ENCODE results near the gene SPON1. TPM values are rescaled to one million over a fixed set of nuclear protein-coding genes. Genes with fewer than 3 reads are reported as not detected.

SPON1 gene
- total RNA-seq, 1 experiment from 2014 or later, result 0.10 TPM

GRCh38 chr11:14240221-14240620 is 277.7 kb downstream of the SPON1 start:
- ChIA-PET CTCF (interaction anchor here (0.6 kb wide), 1 partner anchor 215 kb away, joined by 3 read pairs; no protein-coding TSS in a partner anchor), POLR2A (no interaction called here)
- TF ChIP-seq REST (IDR thresholded peaks at IDR 0.05; ENCODE audit: insufficient read depth in 1 of 2, low read depth in 2 of 2, low read length in 1 of 2), result no peak
- TF ChIP-seq CTCF (IDR thresholded peaks at IDR 0.05), result no peak
- TF ChIP-seq TCF7L2 (IDR thresholded peaks at IDR 0.05; ENCODE audit: low read depth, low read length), result no peak
- TF ChIP-seq SIN3A (IDR thresholded peaks at IDR 0.05; ENCODE audit: borderline replicate concordance, insufficient read depth, low read depth, low read length), result no peak
- TF ChIP-seq POLR2AphosphoS5 (IDR thresholded peaks at IDR 0.05; ENCODE audit: low read depth, low read length), result no peak
- Histone ChIP-seq H3K4me1 (ENCODE audit: control insufficient read depth, insufficient read depth, low read length) (no peaks in the 10 kb centered on the region), H3K36me3 (ENCODE audit: control insufficient read depth, insufficient read depth, low read length) (no peaks in the 10 kb centered on the region), H3K4me3 (ENCODE audit: low read depth in 2 of 2, low read length in 2 of 2) (no peak overlapping the region), H3K27ac (ENCODE audit: low read length) (no peak overlapping the region), H3K27me3 (ENCODE audit: control insufficient read depth, insufficient read depth, low read length) (peaks cover 28% of the 10 kb centered on the region), H3K9me3 (ENCODE audit: control insufficient read depth, insufficient read depth, low read depth, low read length) (no peaks in the 10 kb centered on the region)
- no peak for ATAC-seq
- no peak for DNase-seq (ENCODE audit: low read depth, low spot score)
- BruUV-seq (replicated peaks), result no TSS peak
- in situ Hi-C loops (cut with HindIII; ENCODE audit: low pct_unique_long_range_greater_than_20kb, low sequenced_read_pairs) (loop anchor here (25.0 kb wide), 1 partner anchor 278 kb away; the partner anchor contains the start of gene SPON1), intact Hi-C loops (cut with micrococcal nuclease; ENCODE audit: unreplicated experiment) (no loop called here)

GRCh38 chr11:14240951-14241350 is 278.4 kb downstream of the SPON1 start:
- Histone ChIP-seq H3K36me3 (ENCODE audit: control insufficient read depth, insufficient read depth, low read length) (no peaks in the 10 kb centered on the region), H3K9me3 (ENCODE audit: control insufficient read depth, insufficient read depth, low read depth, low read length) (no peaks in the 10 kb centered on the region), H3K4me1 (ENCODE audit: control insufficient read depth, insufficient read depth, low read length) (no peaks in the 10 kb centered on the region), H3K4me3 (ENCODE audit: low read depth in 2 of 2, low read length in 2 of 2) (no peak overlapping the region), H3K27me3 (ENCODE audit: control insufficient read depth, insufficient read depth, low read length) (peaks cover 26% of the 10 kb centered on the region), H3K27ac (ENCODE audit: low read length) (no peak overlapping the region)
- no peak for TF ChIP-seq SIN3A (IDR thresholded peaks at IDR 0.05; ENCODE audit: borderline replicate concordance, insufficient read depth, low read depth, low read length)
- no peak for TF ChIP-seq POLR2AphosphoS5 (IDR thresholded peaks at IDR 0.05; ENCODE audit: low read depth, low read length)
- no peak for TF ChIP-seq CTCF (IDR thresholded peaks at IDR 0.05)
- ChIA-PET CTCF (no interaction called here), POLR2A (no interaction called here)
- no peak for DNase-seq (ENCODE audit: low read depth, low spot score)
- in situ Hi-C loops (cut with HindIII; ENCODE audit: low pct_unique_long_range_greater_than_20kb, low sequenced_read_pairs), result loop anchor here (25.0 kb wide), 1 partner anchor 279 kb away; the partner anchor contains the start of gene SPON1
- ATAC-seq, result no peak
- BruUV-seq (replicated peaks), result no TSS peak
- intact Hi-C loops (cut with micrococcal nuclease; ENCODE audit: unreplicated experiment), result no loop called here
